ENCODE results near the gene COG7.

Gene COG7

GRCh38 chr16:23355106-23355670, 97.8 kb downstream of the COG7 start:
- no peak for DNase-seq

- no peak for DNase-seq
These were observed 98.7 kb downstream of the COG7 start for GRCh38 chr16:23354246-23354645.

GRCh38 chr16:23353440-23353839, 99.5 kb downstream of the COG7 start:
- no peak for DNase-seq

GRCh38 chr16:23351360-23351759, 101.6 kb downstream of the COG7 start:
- DNase-seq: no peak

GRCh38 chr16:23348579-23349469, 104.2 kb downstream of the COG7 start:
- no peak for DNase-seq

GRCh38 chr16:23345237-23345636, 107.8 kb downstream of the COG7 start:
- DNase-seq: no peak

GRCh38 chr16:23343643-23344612, 109.1 kb downstream of the COG7 start:
- DNase-seq: no peak

- no peak for DNase-seq
These were observed 110.8 kb downstream of the COG7 start for GRCh38 chr16:23342083-23342640.

GRCh38 chr16:23339787-23340186, 113.2 kb downstream of the COG7 start:
- no peak for DNase-seq
